GM19395 (cell line): ENCODE measurements around the gene ZNF69.
"Not testable (repeated sequence)": the region's sequence is repeated elsewhere in the genome, so short reads cannot be mapped to it uniquely, and the experiment has no call there.

Experiments used
- ATAC-seq: cut with Tn5 transposase; IDR thresholded peaks from one replicate; pipeline ENCODE4 v1.9.1; 2021; ENCODE audit warnings: mild to moderate bottlenecking, moderate library complexity; ENCODE audit not compliant: unreplicated experiment

The ZNF69 gene

DNA sequence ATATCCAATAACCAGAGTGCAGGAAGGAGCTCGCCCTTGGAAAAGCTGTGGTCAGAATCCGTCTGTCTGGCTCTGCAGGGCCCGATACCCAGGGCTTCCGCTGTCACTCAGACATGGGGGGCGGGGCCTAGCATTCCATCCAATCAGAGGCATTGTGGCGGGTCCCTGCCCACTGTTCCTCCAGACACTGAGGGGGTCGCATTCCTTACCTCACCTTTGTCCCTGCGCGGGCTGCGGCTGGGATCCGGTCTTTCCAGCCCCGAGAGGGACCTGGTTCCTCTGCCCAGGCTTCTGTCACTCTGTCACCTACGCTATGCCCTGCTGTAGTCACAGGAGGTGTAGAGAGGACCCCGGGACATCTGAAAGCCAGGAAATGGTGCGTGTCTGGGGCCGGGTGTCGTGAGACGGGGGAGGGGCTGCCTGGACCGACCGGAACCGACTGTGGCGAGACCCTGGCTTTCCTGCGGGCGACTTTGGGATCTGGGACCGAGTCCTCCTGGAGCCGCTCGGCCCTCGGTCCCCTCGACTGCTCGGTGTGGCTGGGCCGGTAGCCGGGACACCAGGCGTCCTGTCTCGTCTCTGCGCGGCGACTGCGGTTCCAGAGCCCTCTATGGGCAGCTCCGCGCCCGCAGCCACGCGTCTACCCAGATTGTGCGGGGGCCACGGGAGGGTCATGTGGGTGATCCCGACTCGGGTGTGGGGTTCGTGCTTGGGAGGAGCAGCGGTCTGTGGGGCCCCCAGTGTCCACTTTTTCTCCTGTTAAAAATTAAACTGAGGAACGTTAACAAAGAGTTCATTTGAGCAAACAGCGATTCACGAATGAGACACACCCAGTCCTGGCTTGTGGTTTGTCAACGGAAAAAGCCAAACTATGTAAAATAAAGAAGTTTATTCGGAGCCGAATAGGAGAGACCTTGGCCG lies at the start of gene ZNF69:
Gene ZNF69, plus strand, starts transcription at position 172 of the 921 bp plus-strand sequence. Its CDS starts 142 bp downstream, at position 314.
- no peak for ATAC-seq

DNA sequence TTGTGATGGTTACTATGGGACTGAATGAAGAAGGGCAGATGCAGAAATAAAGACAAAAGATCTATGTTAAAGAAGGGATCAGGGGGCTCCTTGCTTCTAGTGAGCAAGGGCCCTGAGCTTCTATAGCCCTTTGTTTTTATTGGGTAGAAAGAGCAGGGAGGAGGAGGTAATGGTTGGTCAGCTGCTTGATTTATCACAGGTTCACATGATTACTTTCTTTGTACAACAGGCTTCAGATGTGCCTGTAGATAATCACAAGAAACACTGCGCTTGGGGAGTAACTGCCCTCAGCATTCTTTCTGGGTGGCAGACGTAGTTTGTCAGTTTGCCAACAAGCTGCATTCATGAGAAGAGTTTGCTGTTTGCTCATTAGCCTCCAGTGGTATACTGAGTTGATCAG lies 43.9 kb upstream of the ZNF69 start:
- ATAC-seq: no peak

DNA sequence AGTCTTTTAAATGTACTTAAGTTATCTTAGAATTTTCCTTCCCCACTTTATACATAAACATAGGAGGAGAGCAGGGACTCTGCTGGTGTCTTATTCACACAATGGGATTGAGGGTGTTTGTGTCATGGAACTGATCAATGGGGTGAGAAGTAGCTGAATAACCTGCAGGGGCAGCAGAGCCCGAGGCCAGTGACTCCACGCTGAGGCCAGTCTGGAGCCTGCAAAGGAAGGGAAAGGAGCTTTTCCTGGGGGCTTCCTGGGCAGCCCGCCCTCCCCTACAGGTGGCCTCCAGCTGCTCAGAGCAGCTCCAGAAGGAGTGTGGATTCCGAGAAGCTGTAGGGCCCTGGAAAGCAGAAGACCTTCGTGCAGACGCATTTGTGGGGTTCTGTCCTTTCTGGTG lies 40.0 kb upstream of the ZNF69 start:
- ATAC-seq: not testable (repeated sequence)

DNA sequence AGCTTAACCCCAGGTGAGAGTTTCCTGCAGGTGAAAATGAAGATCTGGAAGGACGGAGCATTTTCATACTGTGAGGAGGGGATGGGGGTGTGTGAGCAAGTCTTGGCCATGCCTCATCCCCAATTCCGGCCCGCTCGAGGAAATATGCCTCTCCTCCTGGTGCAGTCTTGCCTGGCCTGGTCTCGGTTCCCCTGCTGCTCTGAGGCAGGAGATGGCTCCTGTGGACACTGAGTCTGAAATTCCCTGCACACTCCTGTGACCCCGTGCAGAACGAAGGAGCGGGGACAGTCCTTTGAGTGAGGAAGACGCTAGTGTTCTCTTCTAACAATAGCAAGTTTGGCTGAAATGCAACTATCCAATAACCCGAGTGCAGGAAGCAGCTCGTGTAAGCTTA lies 39.4 kb upstream of the ZNF69 start:
- ATAC-seq: no peak

DNA sequence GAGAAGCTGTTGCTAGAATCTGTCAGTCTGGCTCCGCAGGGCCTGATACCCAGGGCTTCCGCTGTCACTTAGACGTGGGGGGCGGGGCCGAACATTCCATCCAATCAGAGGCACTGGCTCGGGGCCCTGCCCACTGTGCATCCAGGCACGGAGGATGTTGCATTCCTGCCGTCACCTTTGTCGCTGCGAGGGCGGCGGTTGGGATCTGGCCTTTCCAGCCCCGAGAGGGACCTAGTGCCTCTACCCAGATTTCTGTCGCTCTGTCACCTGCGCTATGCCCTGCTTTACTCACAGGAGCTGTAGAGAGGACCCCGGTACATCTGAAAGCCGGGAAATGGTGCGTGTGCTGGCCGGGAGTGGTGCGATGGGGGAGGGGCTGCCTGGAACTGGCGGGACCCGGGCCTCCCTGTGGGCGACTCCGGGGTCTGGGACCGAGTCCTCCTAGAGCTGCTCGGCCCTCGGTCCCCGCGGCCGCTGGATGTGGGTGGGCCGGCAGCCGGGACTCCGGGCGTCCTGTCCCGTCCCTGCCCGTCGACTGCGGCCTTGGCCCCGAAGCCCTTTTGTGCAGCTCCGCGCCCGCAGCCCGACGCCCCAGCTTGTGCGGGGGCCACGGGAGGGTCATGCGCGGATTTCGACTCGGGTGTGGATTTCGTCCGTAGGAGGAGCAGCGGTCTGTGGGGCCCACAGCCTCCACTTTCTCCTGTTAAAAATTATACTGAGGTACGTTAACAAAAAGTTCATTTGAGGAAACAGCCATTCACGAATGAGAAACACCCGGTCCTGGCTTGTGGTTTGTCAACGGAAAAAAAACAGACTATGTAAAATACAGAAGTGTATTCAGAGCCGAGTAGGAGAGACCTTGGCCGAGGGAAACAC lies 38.8 kb upstream of the ZNF69 start, which contains the start of gene ZNF439:
Gene ZNF439, plus strand, starts transcription at position 133 of the 876 bp plus-strand sequence. Its CDS starts 142 bp downstream, at position 275.
- no peak for ATAC-seq

DNA sequence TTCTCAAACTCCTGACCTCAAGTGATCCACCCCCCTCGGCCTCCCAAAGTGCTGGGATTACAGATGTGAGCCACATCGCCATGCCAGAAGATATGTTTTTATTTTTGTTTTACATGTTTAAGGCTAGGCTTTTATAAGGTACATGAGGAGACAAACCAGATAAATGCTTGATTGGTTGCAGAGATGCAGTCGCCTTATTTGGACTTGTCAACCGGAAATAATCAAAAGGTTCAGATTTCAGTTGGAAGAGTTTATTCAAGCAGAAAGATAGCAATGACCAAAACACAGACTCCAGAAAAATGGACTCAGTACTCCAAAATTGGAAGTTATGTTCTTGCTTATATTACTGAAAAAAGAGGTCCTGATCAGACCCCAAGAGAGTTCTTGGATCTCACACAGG lies 37.3 kb upstream of the ZNF69 start:
- not testable (repeated sequence) for ATAC-seq

DNA sequence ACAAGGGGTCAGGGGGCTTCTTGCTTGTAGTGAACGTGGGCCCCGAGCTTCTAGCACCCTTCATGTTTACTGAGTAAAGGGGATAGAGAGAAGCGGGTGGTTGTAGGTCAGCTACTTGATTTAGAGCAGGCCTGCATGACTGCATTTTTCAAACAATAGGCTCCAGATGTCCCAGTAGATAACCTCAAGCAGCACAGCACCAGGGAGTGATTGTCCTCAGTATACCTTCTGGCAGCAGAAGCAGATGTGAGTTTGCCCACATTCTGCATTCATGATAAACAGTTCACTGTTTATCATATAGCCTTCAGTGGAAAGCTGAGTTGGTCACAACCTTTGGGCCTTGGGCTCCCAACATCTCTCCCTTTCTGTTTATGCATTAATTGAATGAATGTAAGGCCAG lies 34.2 kb upstream of the ZNF69 start:
- ATAC-seq: no peak

DNA sequence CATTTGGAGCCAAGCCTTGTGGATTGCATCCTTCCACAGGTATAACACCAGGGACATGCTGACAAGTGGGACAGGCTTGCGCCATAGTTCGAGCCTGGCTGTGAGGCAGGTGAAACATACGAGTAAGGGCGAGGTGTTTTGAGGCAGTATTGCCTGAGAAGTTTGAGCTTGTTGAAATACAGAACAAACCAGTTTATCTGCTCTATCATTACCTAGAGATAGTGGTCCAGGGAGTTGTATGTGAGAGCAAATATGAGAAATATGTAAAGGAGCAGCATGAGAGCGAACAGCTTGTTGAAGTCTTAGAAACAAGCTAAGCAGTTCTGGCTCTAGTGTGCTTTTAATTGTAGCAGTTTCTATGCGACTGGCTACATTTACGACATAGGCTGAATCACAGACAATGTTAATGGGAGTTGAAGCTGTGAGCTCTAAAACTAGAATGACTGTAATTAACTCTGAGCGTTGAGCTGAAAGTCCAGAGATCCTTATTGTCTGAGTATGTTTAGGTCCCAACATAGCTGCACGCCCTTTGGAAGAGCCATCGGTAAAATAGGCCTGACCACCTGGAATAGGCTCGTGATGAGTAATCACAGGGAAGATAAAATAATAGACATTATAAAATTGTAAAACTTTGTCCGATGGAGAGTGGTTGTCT lies 30.9 kb upstream of the ZNF69 start:
- no peak for ATAC-seq

DNA sequence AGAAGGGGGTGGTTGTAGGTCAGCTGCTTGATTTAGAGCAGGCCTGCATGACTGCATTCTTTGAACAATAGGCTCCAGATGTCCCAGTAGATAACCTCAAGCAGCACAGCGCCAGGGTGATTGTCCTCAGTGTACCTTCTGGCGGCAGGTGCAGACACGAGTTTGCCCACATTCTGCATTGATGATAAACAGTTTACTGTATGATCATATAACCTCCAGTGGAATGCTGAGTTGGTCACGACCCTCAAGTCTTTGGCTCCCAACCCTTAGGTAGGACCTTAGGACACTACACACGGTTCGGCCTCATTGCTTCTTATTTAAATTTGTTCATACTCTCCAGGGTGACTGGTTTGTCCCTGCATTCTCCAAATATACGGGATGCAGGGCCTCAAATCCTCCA lies 26.9 kb upstream of the ZNF69 start:
- no peak for ATAC-seq

DNA sequence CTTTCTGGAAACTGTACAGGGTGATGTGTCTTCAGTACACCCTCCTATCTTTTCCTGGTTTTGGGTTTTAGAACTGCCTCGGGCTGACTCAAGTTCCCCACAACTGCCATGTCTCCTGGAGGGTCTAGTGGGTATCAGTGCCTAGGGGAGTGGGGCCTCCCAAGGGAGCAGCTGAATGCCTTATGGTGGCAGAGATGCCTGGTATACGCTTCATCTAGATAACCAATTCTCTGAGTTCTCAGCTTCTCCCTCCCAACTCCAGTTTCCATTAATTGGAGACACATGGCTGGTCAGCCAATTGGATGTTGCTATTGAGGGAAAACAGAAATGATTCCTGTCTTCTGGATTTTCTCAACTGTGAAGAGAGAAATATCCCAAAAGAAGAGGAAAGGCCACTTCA lies 26.3 kb upstream of the ZNF69 start:
- ATAC-seq: no peak

DNA sequence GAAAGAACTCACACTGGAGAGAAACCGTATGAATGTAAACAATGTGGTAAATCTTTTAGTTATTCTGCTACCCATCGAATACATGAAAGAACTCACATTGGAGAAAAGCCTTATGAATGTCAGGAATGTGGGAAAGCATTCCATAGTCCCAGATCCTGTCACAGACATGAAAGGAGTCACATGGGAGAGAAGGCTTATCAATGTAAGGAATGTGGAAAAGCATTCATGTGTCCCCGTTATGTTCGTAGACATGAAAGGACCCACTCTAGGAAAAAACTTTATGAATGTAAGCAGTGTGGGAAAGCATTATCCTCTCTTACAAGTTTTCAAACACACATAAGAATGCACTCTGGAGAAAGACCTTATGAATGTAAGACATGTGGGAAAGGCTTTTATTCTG lies 19.8 kb upstream of the ZNF69 start:
- ATAC-seq: not testable (repeated sequence)

DNA sequence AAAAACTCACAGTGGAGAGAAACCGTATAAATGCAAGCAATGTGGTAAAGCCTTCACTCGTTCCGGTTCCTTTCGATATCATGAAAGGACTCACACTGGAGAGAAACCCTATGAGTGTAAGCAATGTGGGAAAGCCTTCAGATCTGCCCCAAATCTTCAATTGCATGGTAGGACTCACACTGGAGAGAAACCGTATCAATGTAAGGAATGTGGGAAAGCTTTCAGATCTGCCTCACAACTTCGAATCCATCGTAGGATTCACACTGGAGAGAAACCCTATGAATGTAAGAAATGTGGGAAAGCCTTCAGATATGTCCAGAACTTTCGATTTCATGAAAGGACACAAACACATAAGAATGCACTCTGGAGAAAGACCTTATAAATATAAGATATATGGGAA lies 19.4 kb upstream of the ZNF69 start:
- ATAC-seq: no peak

DNA sequence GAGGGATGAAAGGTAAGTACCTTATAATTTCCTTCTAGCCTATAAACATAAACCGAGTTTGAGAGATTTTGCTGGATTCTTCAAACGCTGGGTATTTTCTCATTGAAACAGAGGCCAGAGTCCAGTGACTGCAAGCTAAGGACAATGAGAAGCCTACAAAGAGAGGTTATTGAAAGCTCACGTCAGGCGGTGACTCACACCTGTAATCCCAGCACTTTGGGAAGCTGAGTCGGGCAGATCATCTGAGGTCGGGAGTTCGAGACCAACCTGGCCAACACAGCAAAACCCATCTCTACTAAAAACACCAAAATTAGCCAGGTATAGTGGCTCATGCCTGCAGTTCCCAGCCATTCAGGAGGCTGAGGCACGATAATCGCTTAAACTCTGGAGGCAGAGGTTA lies 15.0 kb upstream of the ZNF69 start:
- ATAC-seq: no peak

DNA sequence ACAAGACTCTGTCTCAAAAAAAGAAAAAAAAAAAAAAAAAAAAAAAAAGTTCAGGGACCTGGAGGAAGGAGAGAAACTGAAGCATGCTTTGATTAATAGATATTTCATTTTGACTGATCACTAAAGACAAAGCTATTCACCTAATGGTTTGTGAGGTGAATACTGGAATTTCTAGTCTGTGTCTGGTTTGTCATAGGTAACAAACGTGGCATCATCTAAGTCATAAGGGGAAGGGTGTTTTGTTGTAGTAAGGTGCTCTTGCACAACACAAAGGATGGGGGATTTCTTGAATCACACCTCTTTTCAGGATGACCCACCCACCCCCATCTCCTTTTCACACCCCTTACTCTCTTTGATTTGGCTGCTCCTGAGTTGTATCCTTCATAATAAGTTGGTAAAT lies 13.8 kb upstream of the ZNF69 start:
- ATAC-seq: no peak

DNA sequence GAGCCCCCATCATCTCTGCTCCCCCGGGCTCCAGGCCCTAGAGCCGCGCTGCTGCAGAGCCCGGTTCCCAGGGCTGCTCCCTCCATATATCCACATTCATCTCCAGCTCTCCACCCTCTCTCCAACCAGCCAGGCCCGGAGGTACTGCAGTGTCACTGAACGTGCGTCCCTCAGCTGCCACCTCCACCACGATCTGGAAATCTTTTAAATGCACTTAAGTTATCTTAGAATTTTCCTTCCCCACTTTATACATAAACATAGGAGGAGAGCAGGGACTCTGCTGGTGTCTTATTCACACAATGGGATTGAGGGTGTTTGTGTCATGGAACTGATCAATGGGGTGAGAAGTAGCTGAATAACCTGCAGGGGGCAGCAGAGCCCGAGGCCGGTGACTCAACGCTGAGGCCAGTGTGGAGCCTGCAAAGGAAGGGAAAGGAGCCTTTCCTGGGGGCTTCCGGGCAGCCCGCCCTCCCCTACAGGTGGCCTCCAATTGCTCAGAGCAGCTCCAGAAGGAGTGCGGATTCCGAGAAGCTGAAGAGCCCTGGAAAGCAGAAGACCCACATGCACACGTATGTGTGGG lies 7.8 kb upstream of the ZNF69 start:
- ATAC-seq: not testable (repeated sequence)

DNA sequence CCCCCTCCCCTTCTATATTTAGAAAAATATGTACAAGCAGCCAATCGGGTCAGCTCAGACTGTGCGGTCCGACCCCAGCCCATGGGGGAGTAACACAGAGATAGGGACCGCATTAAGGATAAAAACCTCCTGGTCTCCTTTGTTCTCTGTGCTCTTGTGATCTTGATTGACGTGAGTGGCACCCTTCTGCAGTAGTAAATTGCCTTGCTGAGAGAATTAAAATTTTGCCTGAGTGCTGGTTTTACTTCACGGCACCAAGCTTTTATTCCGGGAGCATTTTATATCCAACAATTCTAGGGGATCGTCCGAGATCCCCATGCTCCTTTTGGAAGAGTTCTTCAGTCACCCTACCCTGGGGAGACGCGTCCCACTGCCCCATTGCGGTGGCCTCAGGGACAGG lies 7.0 kb upstream of the ZNF69 start:
- ATAC-seq: no peak

DNA sequence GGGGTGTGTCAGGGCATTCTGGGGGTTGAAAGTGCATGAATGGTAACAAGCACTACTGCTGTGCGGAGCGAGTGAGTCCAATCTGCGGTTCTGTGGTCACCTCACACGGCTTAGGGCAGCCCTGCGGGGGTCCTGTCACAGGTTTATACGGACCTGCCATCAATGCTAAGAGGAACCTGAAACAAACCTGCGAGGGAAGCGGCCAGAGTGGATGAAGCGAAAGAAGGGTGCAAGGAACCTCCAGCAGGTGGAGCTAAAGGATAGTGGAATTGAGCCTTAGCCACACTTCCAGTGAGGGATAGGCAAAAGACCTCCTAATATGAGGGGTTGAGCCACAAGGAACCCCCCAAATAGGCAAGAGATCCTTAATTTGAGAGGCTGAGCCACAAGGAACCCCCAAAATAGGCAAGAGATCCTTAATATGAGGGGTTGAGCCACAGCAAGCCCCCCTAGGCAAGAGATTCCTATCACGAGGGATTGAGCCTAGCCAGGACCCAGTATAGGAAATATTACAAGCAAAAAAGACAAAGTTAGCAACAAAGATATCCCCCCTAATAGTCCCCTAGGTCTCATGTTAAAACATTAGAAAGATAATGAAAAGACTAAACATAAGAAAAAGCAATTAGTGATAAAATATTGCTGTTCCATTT lies 6.3 kb upstream of the ZNF69 start:
- no peak for ATAC-seq

DNA sequence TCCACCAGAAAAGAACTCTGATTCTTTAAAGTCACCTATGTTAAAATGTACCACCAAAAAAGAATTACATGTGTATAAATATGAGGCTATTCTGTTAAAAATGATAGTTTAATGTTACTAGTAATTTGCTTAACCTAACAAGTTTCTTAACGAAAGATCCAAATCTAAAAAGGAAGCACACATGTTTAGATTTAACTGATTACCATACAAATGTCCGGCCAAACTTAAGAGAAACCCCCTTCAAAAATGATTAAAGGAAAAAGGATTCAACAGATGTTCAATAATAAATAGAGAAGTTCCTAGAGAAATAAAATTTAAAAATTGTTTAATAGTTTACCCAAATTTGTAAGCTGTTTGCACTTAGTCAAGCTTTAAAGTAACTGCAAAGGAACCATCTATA lies 5.0 kb upstream of the ZNF69 start:
- no peak for ATAC-seq

DNA sequence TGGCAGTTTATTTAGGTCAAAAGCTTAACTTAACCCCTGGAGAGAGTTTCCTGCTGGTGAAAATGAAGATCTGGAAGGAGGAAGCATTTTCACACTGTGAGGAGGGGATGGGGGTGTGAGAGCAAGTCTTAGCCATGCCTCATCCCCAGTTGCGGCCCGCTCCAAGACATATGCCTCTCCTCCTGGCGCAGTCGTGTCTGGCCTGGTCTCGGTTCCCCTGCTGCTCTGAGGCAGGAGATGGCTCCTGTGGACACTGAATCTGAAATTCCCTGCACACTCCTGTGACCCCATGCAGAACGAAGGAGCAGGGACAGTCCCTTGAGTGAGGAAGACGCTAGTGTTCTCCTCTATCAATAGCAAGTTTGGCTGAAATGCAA lies 360 bp upstream of the ZNF69 start:
- ATAC-seq: no peak

DNA sequence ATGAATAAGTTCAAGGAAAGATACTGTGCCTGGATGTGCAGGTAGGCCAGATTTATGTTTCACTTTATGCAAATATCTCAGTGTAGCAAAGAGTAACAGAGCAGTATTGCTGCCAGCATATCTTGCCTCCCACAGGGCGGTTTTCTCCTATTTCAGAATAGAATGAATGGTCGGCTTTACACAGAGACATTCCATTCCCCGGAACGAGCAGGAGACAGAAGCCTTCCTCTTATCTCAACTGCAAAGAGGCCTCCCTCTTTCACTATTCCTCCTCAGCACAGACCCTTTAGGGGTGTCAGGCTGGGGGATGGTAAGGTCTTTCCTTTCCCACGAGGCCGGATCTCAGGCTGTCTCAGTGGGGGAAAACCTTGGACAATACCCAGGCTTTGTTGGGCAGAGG lies 2.3 kb downstream of the ZNF69 start:
- not testable (repeated sequence) for ATAC-seq
